Fibroblast of lung (primary cell): ENCODE data around the gene CD84. TPM values are rescaled to one million over a fixed set of nuclear protein-coding genes. Genes with fewer than 3 reads are reported as not detected.

Experiments
- DNase-seq, 2 donors: peaks; one replicate each; pipeline versions ENCODE4 v3.0.0 to v3.0.0-alpha.2; 2010; ENCODE audit warnings: low read depth in 2 of 2
- H2AFZ ChIP-seq: 2 replicates; pipeline ENCODE4 v1.5.1; 2012; ENCODE audit warnings: low read length, control low read depth, inconsistent platforms
- H3K27ac ChIP-seq: 2 replicates; pipeline ENCODE4 v1.5.1; 2011; ENCODE audit warnings: low read length, control low read depth; ENCODE audit not compliant: insufficient read depth
- H3K27me3 ChIP-seq: 2 replicates; pipeline ENCODE4 v1.5.1; 2011; ENCODE audit warnings: mild to moderate bottlenecking, low read length; ENCODE audit not compliant: control insufficient read depth, insufficient read depth
- H3K36me3 ChIP-seq: 2 replicates; pipeline ENCODE4 v1.5.1; 2011; ENCODE audit warnings: low read length; ENCODE audit not compliant: control insufficient read depth, insufficient read depth
- H3K4me1 ChIP-seq: 2 replicates; pipeline ENCODE4 v1.5.1; 2011; ENCODE audit warnings: low read length; ENCODE audit not compliant: control insufficient read depth, insufficient read depth; ENCODE audit errors: extremely low read depth
- H3K4me2 ChIP-seq: 2 replicates; pipeline ENCODE4 v1.5.1; 2011; ENCODE audit warnings: low read length, control low read depth; ENCODE audit not compliant: insufficient read depth; ENCODE audit errors: extremely low read depth
- H3K4me3 ChIP-seq, 4 experiments: fragments of 200-600 bp in 1 of 4; sonication (generic) in 1 of 4; replicated peaks in 1 of 4; 2 replicates each; pipeline ENCODE4 v1.5.1; 2011 to 2016; ENCODE audit warnings: low read length in 4 of 4, low read depth in 3 of 4, mild to moderate bottlenecking in 3 of 4, control low read depth in 2 of 4, inconsistent platforms in 1 of 4, mixed read lengths in 1 of 4; ENCODE audit not compliant: insufficient read depth in 1 of 4; ENCODE audit errors: control extremely low read depth in 1 of 4
- H3K79me2 ChIP-seq: 2 replicates; pipeline ENCODE4 v1.5.1; 2012; ENCODE audit warnings: mild to moderate bottlenecking, low read length, inconsistent platforms; ENCODE audit not compliant: control insufficient read depth, insufficient read depth
- H3K9ac ChIP-seq: 2 replicates; pipeline ENCODE4 v1.5.1; 2011; ENCODE audit warnings: mild to moderate bottlenecking, low read length, control low read depth; ENCODE audit not compliant: insufficient read depth
- H3K9me3 ChIP-seq: 2 replicates; pipeline ENCODE4 v1.5.1; 2012; ENCODE audit warnings: low read depth, low read length; ENCODE audit not compliant: control insufficient read depth, insufficient read depth
- H4K20me1 ChIP-seq: 2 replicates; pipeline ENCODE4 v1.5.1; 2011; ENCODE audit warnings: low read length; ENCODE audit not compliant: control insufficient read depth, insufficient read depth; ENCODE audit errors: extremely low read depth
- EZH2 ChIP-seq: IDR thresholded peaks from 2 replicates; pipeline ENCODE4 v1.5.1; 2012; ENCODE audit warnings: low read length, control low read depth, mild to moderate bottlenecking; ENCODE audit errors: missing control alignments
- polyA plus RNA-seq, 2 donors: library from polyadenylated mRNA; depleted of rRNA in 1 of 2; stranded (reverse) in 1 of 2; unstranded in 1 of 2; fragments of >200 nt; gene quantifications; 2 replicates each; pipeline ENCODE4 v1.2.1, GENCODE V29; 2011 to 2012; ENCODE audit warnings: missing spikeins in 1 of 2
- total RNA-seq: library from RNA; depleted of rRNA; stranded (reverse); fragments of >200 nt; gene quantifications from 2 replicates; pipeline ENCODE4 v1.2.1, GENCODE V29; 2014
- TF ChIP-seq, protein P1 (sequence below), 2 donors: IDR thresholded peaks in 1 of 2; conservative IDR thresholded peaks in 1 of 2; 1 replicate in 1 of 2; 2 replicates in 1 of 2; pipeline ENCODE4 v1.5.1; 2011 to 2012; ENCODE audit warnings: low read length in 2 of 2, control low read depth in 1 of 2, inconsistent platforms in 1 of 2, low read depth in 1 of 2, mild to moderate bottlenecking in 1 of 2

CD84 gene
- total and polyA plus RNA-seq, 2 donors (not counting 1 experiment from before 2014, with no cell fraction given), result not detected

- no peak for TF ChIP-seq EZH2
- TF ChIP-seq, protein P1, sequence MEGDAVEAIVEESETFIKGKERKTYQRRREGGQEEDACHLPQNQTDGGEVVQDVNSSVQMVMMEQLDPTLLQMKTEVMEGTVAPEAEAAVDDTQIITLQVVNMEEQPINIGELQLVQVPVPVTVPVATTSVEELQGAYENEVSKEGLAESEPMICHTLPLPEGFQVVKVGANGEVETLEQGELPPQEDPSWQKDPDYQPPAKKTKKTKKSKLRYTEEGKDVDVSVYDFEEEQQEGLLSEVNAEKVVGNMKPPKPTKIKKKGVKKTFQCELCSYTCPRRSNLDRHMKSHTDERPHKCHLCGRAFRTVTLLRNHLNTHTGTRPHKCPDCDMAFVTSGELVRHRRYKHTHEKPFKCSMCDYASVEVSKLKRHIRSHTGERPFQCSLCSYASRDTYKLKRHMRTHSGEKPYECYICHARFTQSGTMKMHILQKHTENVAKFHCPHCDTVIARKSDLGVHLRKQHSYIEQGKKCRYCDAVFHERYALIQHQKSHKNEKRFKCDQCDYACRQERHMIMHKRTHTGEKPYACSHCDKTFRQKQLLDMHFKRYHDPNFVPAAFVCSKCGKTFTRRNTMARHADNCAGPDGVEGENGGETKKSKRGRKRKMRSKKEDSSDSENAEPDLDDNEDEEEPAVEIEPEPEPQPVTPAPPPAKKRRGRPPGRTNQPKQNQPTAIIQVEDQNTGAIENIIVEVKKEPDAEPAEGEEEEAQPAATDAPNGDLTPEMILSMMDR (conservative IDR thresholded peaks at IDR 0.05 in 1 of 2, IDR thresholded peaks at IDR 0.05 in 1 of 2; ENCODE audit: low read depth in 1 of 2, low read length in 2 of 2), result no peak
- no peak overlapping the region for H3K4me3 ChIP-seq
- H3K9me3 ChIP-seq, result no peaks in the 10 kb centered on the region
- H3K9ac ChIP-seq, result no peak overlapping the region
- no peaks in the 10 kb centered on the region for H3K79me2 ChIP-seq
- no peak overlapping the region for H2AFZ ChIP-seq
- H3K36me3 ChIP-seq, result no peaks in the 10 kb centered on the region
- H3K4me1 ChIP-seq, result no peaks in the 10 kb centered on the region
- no peaks in the 10 kb centered on the region for H3K27me3 ChIP-seq
- no peak for DNase-seq
- no peaks in the 10 kb centered on the region for H4K20me1 ChIP-seq
- H3K4me2 ChIP-seq, result no peak overlapping the region
- H3K27ac ChIP-seq, result no peak overlapping the region
Observed at GRCh38 chr1:160569806-160570205, 9.5 kb downstream of the CD84 start.

- no peaks in the 10 kb centered on the region for H3K27me3 ChIP-seq
- no peaks in the 10 kb centered on the region for H3K4me1 ChIP-seq
- TF ChIP-seq, protein P1 (conservative IDR thresholded peaks at IDR 0.05 in 1 of 2, IDR thresholded peaks at IDR 0.05 in 1 of 2; ENCODE audit: low read depth in 1 of 2, low read length in 2 of 2), result no peak
- no peak for TF ChIP-seq EZH2
- no peak overlapping the region for H3K4me2 ChIP-seq
- H3K4me3 ChIP-seq, result no peak overlapping the region
- H4K20me1 ChIP-seq, result no peaks in the 10 kb centered on the region
- H3K36me3 ChIP-seq, result no peaks in the 10 kb centered on the region
- no peaks in the 10 kb centered on the region for H3K9me3 ChIP-seq
- H3K27ac ChIP-seq, result no peak overlapping the region
- no peaks in the 10 kb centered on the region for H3K79me2 ChIP-seq
- no peak for DNase-seq
- H3K9ac ChIP-seq, result no peak overlapping the region
- H2AFZ ChIP-seq, result no peak overlapping the region
Observed at GRCh38 chr1:160567858-160568682, 11.2 kb downstream of the CD84 start.

DNA sequence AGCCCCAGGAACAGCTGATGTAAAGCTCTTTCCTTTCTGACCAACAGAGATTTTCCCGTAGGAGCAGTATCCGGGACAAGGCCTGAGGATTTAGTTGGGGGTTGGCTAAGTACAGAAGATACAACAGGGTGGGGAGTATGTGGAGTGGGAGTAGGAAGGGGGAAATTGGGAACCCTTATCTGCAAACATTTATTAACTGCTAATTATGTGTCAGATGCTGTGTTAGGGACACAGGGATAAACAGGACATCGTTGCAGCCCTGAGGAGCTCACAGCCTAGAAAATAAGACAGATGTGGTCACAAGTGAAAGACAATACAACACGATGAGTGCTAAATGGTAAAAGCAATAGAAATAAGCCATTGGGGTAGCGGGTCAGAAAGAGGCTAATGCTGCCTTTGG is 12.0 kb downstream of the CD84 start:
- Histone ChIP-seq H3K9me3 (no peaks in the 10 kb centered on the region), H3K36me3 (no peaks in the 10 kb centered on the region), H3K4me3 (no peak overlapping the region), H3K27me3 (no peaks in the 10 kb centered on the region), H3K9ac (no peak overlapping the region), H3K79me2 (no peaks in the 10 kb centered on the region), H4K20me1 (no peaks in the 10 kb centered on the region), H2AFZ (no peak overlapping the region), H3K4me2 (no peak overlapping the region), H3K27ac (no peak overlapping the region), H3K4me1 (no peaks in the 10 kb centered on the region)
- no peak for TF ChIP-seq EZH2
- TF ChIP-seq, protein P1 (conservative IDR thresholded peaks at IDR 0.05 in 1 of 2, IDR thresholded peaks at IDR 0.05 in 1 of 2; ENCODE audit: low read depth in 1 of 2, low read length in 2 of 2), result no peak
- no peak for DNase-seq
